GM19324 (cell line): ENCODE data around the gene DDX47.

Experiments used
- ATAC-seq: cut with Tn5 transposase; IDR thresholded peaks from one replicate; pipeline ENCODE4 v1.9.1; 2021; ENCODE audit warnings: mild to moderate bottlenecking, moderate library complexity; ENCODE audit not compliant: unreplicated experiment, low FRiP score

DDX47 gene

GRCh38 chr12:12813120-12814101 lies at the start of gene DDX47:
TSS of gene DDX47 (plus strand) at chr12:12813346. CDS start at chr12:12813368, 22 bp downstream.
- peak; percentile 87 for ATAC-seq

- no peak for ATAC-seq
Measured at GRCh38 chr12:12764824-12765223, 48.3 kb upstream of the DDX47 start.

DNA sequence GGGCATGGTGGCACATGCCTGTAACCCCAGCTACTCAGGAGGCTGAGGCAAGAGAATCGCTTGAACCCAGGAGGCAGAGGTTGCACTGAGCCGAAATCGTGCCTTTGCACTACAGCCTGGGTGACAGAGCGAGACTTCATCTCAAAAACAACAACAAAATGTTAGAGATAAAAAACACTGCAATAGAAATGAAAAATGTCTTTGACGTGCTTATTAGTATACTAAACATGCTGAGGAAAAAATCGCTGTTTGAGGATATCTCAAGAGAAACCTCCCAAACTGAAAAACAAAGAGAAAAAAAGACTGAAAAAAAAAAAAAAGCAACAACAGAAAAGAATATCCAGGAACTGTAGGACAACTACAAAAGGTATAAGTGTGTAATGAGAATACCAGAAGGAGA lies 42.9 kb upstream of the DDX47 start:
- ATAC-seq = no peak

- ATAC-seq = no peak
Measured at GRCh38 chr12:12774791-12775190, 38.4 kb upstream of the DDX47 start.

- ATAC-seq = no peak
Measured at GRCh38 chr12:12776261-12776660, 36.9 kb upstream of the DDX47 start.

DNA sequence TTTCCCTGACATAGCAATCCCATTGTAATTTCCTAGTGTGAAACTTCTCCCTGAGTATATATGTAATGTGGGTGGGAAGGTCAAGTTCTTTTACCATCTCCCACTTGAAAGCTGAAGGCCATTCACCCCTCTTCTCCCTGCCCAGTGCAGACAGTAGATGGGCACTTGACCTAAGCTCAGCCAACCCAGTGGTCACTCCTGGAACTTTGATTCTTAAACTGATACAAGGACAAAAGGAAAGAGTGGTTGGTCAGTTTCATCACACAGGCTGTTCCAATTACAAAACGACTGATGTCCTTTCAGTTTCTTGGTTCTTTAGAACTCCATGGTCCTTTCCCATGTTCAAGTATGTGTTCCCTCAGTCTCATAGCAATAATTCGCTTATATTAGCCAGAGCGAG lies 36.1 kb upstream of the DDX47 start:
- ATAC-seq = no peak

DNA sequence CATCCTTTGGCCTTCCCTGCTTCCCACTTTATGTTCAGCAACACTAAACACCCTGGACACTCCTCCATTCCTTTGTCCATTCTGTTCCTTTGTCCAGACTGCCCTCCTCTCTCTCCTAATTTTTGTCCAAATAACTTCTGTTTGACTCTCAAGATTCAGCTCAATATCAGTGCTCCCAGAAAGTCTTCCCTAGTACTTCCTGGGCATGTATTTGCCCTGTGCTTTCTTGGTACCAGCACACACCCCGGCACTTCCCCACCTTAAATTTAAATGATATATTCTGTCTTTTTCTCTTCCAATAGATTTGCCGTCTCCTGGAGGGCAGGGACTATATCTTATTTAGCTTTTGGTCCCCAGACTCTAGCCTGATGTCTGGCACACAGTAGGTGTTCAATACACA lies 34.1 kb upstream of the DDX47 start:
- ATAC-seq = no peak

GRCh38 chr12:12779529-12779928 lies 33.6 kb upstream of the DDX47 start:
- no peak for ATAC-seq

GRCh38 chr12:12784116-12784515 lies 29.0 kb upstream of the DDX47 start:
- no peak for ATAC-seq

DNA sequence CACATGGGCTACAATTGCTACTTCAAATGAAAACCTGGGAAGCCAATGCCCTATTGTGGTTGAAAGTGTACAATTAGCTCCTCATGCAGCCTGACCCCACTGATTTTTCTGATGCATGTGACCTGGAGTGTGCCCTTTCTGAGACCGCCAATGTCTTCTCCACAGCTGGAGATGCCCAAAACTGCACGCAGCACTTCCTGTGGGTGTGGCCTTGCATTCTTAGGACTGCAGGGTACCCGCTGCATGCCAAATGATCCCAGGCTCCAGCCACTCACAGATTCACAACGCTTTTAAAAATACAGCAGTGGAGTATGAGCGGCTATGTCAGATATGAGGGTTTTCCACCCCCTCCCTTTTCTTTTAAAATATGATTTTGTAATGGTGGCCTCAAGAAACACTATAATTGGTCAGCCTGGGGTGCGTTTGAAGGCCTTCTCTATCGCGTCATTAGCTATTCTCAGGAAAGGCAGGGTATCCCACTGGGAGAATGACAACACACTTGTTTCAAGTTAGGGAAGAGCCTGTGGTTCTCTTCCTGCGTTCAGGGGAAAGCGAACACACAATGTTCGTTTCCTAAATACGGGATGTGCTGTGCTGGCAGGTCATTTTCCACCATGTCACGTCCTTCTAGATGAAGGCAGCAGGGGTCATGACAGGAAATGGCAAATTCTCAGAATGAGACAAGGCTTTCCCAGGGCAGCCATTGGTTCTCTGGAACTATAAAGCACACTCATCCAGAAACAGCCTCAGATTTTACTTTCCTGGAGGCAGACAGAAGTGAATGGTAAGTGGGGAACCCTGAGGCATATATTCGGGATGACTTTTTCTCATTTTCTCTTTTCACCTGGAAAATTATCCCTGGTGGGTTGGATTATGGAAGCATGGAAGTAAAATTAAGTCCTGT lies 28.0 kb upstream of the DDX47 start, which contains the start of gene APOLD1:
TSS of gene APOLD1 (plus strand) at position 749 of the 904 bp plus-strand sequence. CDS start at position 782, 33 bp downstream.
- ATAC-seq = no peak

DNA sequence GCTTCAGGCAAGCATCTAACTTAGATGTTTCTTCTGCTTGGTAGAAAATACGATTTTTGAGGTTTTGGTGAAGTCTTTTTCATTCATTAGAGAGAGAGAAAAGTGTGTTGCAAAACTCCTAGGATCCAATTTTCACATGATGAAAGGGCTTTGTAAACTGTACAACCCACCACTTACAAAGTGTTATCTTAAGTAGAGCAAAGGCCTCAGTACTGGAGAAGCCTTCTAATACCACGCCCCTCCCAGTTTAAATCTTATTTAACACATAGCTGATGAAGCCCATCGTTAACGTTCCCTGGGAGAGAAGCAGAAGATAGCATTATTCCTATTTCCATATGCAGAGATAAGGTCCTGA lies 26.8 kb upstream of the DDX47 start:
- ATAC-seq = no peak

- peak; percentile 92 for ATAC-seq
Measured at GRCh38 chr12:12786706-12787601, 26.2 kb upstream of the DDX47 start.

DNA sequence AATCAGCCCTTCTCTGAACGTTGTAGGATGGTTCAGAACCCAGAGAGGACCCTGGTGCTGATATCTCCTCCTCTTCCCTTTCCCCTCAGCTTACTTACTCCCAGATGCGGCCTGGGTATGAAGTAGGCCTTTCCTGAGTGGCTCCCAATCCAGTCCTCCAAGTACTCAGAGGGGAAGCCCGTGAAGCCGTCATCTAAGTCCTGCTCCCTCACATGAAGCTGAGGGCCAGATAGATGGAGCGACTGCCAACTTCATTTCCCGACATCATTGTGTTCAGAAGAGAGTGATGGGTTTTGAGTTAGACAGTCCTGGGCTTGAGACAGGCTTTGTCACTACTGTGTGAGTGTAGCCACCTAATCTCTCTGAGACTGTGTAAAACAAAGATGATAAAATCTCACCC lies 25.0 kb upstream of the DDX47 start:
- no peak for ATAC-seq

GRCh38 chr12:12788675-12789368 lies 24.3 kb upstream of the DDX47 start:
- peak; percentile 35 for ATAC-seq

GRCh38 chr12:12790956-12791355 lies 22.2 kb upstream of the DDX47 start:
- ATAC-seq = no peak

DNA sequence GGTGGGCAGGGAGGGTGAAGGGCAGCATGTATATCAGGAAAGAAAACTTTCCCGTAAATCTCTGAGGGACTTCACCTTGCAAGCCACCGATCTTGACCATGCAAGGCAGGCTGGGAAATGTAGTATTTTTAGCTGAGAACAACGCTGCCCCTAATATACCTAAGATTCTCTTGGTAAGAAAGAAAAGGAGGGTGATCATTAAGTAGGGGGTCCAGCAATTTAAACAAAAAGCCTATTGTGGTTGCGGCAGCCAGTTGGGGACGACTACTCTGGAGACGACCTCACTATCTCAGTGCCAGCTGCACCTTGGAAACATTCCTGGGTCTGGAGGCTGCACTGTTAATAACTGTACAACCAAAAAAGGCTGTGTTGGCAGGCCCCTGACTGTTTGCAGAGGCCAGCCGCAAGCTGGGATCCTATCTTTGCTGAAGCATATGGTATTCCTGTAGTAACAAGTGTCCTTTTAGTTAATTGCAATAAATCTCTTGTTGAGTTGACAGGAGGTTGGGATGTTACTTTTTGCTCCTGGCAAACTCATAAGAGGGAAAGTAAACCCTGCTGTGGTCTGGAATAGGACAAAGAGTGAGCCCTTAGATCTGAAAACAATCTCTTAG lies 21.3 kb upstream of the DDX47 start:
- no peak for ATAC-seq

DNA sequence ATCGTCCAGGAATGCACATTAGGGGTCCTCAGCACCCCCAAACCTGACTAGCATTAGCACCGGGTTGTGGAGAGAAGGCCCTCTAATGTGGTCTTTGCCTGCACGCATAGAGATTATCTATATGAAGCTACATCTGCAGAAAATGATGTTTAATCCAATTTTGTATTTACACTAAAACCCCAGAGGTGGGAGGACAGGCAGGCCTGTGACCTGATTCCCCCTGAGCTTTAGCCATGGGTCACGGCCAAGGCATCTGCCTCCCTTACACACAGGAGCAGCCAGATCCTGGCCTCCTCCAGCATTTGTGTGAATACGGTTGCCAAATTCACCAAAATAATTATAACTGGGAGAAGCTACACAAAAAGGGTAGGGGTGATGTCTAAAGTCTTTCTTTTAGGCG lies 20.7 kb upstream of the DDX47 start:
- ATAC-seq = no peak

DNA sequence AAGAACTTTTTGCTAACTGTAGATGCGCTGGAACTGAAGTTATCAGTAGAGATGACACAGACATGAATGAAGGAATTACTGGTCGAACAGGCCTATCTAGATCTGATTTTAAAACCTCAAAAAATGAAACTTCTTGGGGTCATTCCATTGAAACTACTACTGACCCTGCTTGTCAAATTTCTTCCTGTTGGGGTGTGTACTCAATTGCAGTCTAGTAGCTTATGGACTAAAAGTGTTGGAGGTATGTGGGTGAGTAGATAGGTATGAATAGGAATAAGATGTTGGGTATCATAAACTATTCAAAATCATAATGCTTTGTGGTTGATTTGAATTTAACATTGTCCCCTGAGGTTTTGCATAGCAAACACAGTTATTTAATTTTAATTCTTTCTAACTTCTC lies 18.5 kb upstream of the DDX47 start:
- ATAC-seq = no peak

DNA sequence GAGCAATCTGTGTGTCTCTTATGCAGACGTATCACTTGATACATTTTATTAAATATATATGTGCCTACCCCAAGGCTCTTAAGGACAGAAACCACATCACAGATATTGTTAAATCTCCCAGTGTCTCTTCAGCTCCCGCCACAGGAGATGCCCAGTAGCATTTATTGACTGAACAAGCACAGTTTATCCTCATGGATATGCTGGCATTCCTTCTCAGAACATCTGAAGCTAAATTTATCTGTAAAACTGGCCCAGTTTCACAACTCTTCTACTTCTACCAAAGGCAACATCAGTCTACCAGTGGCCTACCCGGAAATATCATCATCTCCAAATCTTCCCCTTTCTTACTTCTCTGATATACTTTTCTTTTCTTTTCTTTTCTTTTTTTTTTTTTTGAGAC lies 17.0 kb upstream of the DDX47 start:
- no peak for ATAC-seq
